Kidney (tissue), 14 donors: ENCODE results near the gene DGLUCY. TPM values are rescaled to one million over a fixed set of nuclear protein-coding genes. Genes with fewer than 3 reads are reported as not detected.
"Not testable (repeated sequence)": the region's sequence is repeated elsewhere in the genome, so short reads cannot be mapped to it uniquely, and the experiment has no call there.

Experiments used
- DNase-seq, 5 donors: peaks; one replicate each; pipeline ENCODE4 v3.0.0-alpha.2; 2013 to 2020
- FAIRE-seq: peaks from 2 replicates; lab custom pipeline; 2012; peaks lifted over from hg19 to GRCh38; lab: Jason Lieb, UNC
- H3K27ac ChIP-seq, 2 donors: one replicate each; pipeline ENCODE4 v1.7.0; 2013; ENCODE audit warnings: low read depth in 2 of 2, low read length in 2 of 2, inconsistent platforms in 1 of 2
- H3K27me3 ChIP-seq: one replicate; pipeline ENCODE4 v1.7.1; 2013; ENCODE audit warnings: low read length, inconsistent platforms; ENCODE audit not compliant: control insufficient read depth, insufficient read depth
- H3K36me3 ChIP-seq, 3 donors: one replicate each; pipeline versions ENCODE4 v1.7.0 to v1.7.1; 2013; ENCODE audit warnings: low read length in 3 of 3, control low read depth in 1 of 3, inconsistent platforms in 1 of 3; ENCODE audit not compliant: insufficient read depth in 3 of 3, control insufficient read depth in 2 of 3
- H3K4me1 ChIP-seq, 3 donors: one replicate each; pipeline versions ENCODE4 v1.7.0 to v1.7.1; 2013; ENCODE audit warnings: low read length in 3 of 3, inconsistent platforms in 1 of 3, low read depth in 1 of 3; ENCODE audit not compliant: control insufficient read depth in 2 of 3, insufficient read depth in 2 of 3
- H3K4me3 ChIP-seq, 3 donors: one replicate each; pipeline versions ENCODE4 v1.7.0 to v1.8.1; 2013; ENCODE audit warnings: low read length in 3 of 3, control low read depth in 1 of 3, inconsistent platforms in 1 of 3
- H3K9ac ChIP-seq, 3 donors: one replicate each; pipeline versions ENCODE4 v1.7.0 to v1.7.1; 2013; ENCODE audit warnings: low read length in 3 of 3, control low read depth in 1 of 3, inconsistent platforms in 1 of 3
- H3K9me3 ChIP-seq, 3 donors: one replicate each; pipeline versions ENCODE4 v1.7.0 to v1.7.1; 2013; ENCODE audit warnings: low read length in 3 of 3, control low read depth in 1 of 3, inconsistent platforms in 1 of 3; ENCODE audit not compliant: control insufficient read depth in 2 of 3, insufficient read depth in 1 of 3
- CTCF ChIP-seq: IDR thresholded peaks from 3 replicates; pipeline ENCODE4 v1.5.1; 2012; ENCODE audit warnings: mild to moderate bottlenecking, moderate library complexity, borderline replicate concordance; ENCODE audit not compliant: insufficient read depth; ENCODE audit errors: extremely low read depth
- intact Hi-C: fragments of 100-400 bp; cut with DNase I; formaldehyde crosslinking; loops from one replicate; pipeline ENCODE4 v1.11.1; 2022
- polyA plus RNA-seq: library from polyadenylated mRNA; stranded (reverse); fragments of 350-450 nt; fragmentation: Illumina TruSeq; extraction: RNeasy Lipid Tissue Mini Kit (QIAGEN cat#74804); gene quantifications from one replicate; pipeline ENCODE4 v1.2.3, GENCODE V29; 2014; ENCODE audit warnings: low read depth, low replicate concordance; ENCODE audit not compliant: insufficient read depth
- total RNA-seq: library from RNA; stranded (reverse); fragmentation: NEBNext Ultra II Directional; extraction: Animal tissue kit (Norgen Biotek cat#: 25700); gene quantifications from one replicate; pipeline ENCODE4 v1.2.1, GENCODE V29; 2021
- donor health status: control.
- donor health status: control.
- donor health status: control.
- donor health status: control.
- donor health status: control.
- donor health status: DM: yes; HTN: yes; CAD: no.
- donor health status: Normal renal cell carcinoma (clear cell type).

DGLUCY gene
- total and polyA plus RNA-seq, 2 donors from 2014 or later, result 79.7 to 83.4 TPM

GRCh38 chr14:91092073-91092472 is 21.8 kb upstream of the DGLUCY start:
- H3K36me3 ChIP-seq, result no peaks in the 10 kb centered on the region
- no peak overlapping the region for H3K4me3 ChIP-seq
- H3K27me3 ChIP-seq, result no peaks in the 10 kb centered on the region
- intact Hi-C loops, result no loop called here
- DNase-seq (no peak), FAIRE-seq (no peak)
- H3K4me1 ChIP-seq, result no peaks in the 10 kb centered on the region
- TF ChIP-seq CTCF, result no peak
- H3K9me3 ChIP-seq, result no peaks in the 10 kb centered on the region
- H3K27ac ChIP-seq, result no peak overlapping the region
- no peak overlapping the region for H3K9ac ChIP-seq

- H3K27ac ChIP-seq, FAIRE-seq, intact Hi-C loops: not testable (repeated sequence)
Measured at GRCh38 chr14:91093743-91094472, 20.0 kb upstream of the DGLUCY start.

GRCh38 chr14:91094772-91095171 is 19.1 kb upstream of the DGLUCY start:
- H3K36me3 ChIP-seq, result no peaks in the 10 kb centered on the region
- intact Hi-C loops, result no loop called here
- no peak for DNase-seq
- FAIRE-seq, result no peak
- no peak for TF ChIP-seq CTCF
- no peaks in the 10 kb centered on the region for H3K27me3 ChIP-seq
- no peaks in the 10 kb centered on the region for H3K9me3 ChIP-seq
- no peak overlapping the region for H3K4me3 ChIP-seq
- no peak overlapping the region for H3K9ac ChIP-seq
- H3K4me1 ChIP-seq, result no peaks in the 10 kb centered on the region
- no peak overlapping the region for H3K27ac ChIP-seq

More at GRCh38 chr14:91093743-91094472, 20.0 kb upstream of the DGLUCY start:
- H3K9me3 ChIP-seq, DNase-seq, H3K4me1 ChIP-seq, H3K27me3 ChIP-seq, H3K36me3 ChIP-seq, H3K4me3 ChIP-seq, H3K9ac ChIP-seq: not testable (repeated sequence)

GRCh38 chr14:91095178-91095577 is 18.7 kb upstream of the DGLUCY start:
- H3K9ac ChIP-seq, result no peak overlapping the region
- no peak for TF ChIP-seq CTCF
- no peak for FAIRE-seq

GRCh38 chr14:91097657-91098056 is 16.2 kb upstream of the DGLUCY start:
- H3K4me1 ChIP-seq, FAIRE-seq, H3K9ac ChIP-seq, H3K9me3 ChIP-seq, H3K27me3 ChIP-seq, H3K36me3 ChIP-seq, DNase-seq, H3K27ac ChIP-seq, H3K4me3 ChIP-seq, intact Hi-C loops: not testable (repeated sequence)

More at GRCh38 chr14:91095178-91095577, 18.7 kb upstream of the DGLUCY start:
- no peaks in the 10 kb centered on the region for H3K36me3 ChIP-seq
- H3K9me3 ChIP-seq, result no peaks in the 10 kb centered on the region
- intact Hi-C loops, result no loop called here
- no peak for DNase-seq
- H3K4me3 ChIP-seq, result no peak overlapping the region
- H3K27ac ChIP-seq, result no peak overlapping the region
- H3K27me3 ChIP-seq, result no peaks in the 10 kb centered on the region
- H3K4me1 ChIP-seq, result no peaks in the 10 kb centered on the region
